ENCODE measurements around the gene AP2M1. TPM values are rescaled to one million over a fixed set of nuclear protein-coding genes. Genes with fewer than 3 reads are reported as not detected.

Gene AP2M1
- total RNA-seq, 4 donors from 2014 or later, result 153 to 318 (median 182) TPM

DNA sequence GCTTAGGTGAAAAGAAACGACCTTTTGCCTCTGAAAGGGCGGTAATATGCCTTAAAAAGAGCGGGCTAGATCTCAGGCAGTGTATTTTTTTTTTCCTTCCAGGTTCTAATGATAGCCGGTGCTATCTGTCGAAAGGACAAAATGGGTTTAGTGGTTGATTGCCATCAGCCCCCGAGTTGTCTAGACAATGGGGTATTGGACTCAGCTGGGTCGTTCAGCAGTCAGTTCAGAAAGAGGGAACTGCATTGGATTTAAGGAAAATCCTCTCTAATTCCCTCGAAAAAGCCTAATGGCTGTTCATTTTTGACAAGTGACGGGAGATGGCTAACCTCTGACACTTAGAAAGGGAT lies 38.8 kb upstream of the AP2M1 start:
- Histone ChIP-seq H3K4me3 (peak overlapping the region; percentile 53 to 90 (median 76)), H3K4me1 (peaks cover 0 to 20% (median 17%) of the 10 kb centered on the region in 4 donors), H3K27ac (peak overlapping the region; percentile 79 to 95 (median 89)), H3K36me3 (peaks cover 0 to 9% (median 3%) of the 10 kb centered on the region in 4 donors), H3K9me3 (no peaks in the 10 kb centered on the region), H3K27me3 (no peaks in the 10 kb centered on the region)
- in situ Hi-C loops (cut with MboI; ENCODE audit: low pct_ligation_motif_present in 1 of 4, low pct_unique_long_range_greater_than_20kb in 1 of 4, low sequenced_read_pairs in 3 of 4) (loop anchor here in 2 of 4 donors (25.0 kb wide), 2 partner anchors 101 to 249 kb away; partner anchors contain the start of genes ALG3 (in 1 of the 2), EEF1AKMT4 (in 1 of the 2), PARL (in 1 of the 2) and VWA5B2 (in 1 of the 2)), intact Hi-C loops (cut with DNase I; ENCODE audit: low total_unique reads) (loop anchor here (10.0 kb wide), 1 partner anchor 49 kb away; the partner anchor contains the start of gene ABCF3)
- no peak for DNase-seq
- 0% methylated on average over 7 to 9 of the region's 9 CpGs for WGBS, 2 donors (ENCODE audit: low coverage in 1 of 2)
- TF ChIP-seq EP300 (IDR thresholded peaks at IDR 0.05; ENCODE audit: low read depth) (no peak), POLR2AphosphoS5 (IDR thresholded peaks at IDR 0.05) (no peak), POLR2A (IDR thresholded peaks at IDR 0.05) (no peak)
- TF ChIP-seq, protein P1, sequence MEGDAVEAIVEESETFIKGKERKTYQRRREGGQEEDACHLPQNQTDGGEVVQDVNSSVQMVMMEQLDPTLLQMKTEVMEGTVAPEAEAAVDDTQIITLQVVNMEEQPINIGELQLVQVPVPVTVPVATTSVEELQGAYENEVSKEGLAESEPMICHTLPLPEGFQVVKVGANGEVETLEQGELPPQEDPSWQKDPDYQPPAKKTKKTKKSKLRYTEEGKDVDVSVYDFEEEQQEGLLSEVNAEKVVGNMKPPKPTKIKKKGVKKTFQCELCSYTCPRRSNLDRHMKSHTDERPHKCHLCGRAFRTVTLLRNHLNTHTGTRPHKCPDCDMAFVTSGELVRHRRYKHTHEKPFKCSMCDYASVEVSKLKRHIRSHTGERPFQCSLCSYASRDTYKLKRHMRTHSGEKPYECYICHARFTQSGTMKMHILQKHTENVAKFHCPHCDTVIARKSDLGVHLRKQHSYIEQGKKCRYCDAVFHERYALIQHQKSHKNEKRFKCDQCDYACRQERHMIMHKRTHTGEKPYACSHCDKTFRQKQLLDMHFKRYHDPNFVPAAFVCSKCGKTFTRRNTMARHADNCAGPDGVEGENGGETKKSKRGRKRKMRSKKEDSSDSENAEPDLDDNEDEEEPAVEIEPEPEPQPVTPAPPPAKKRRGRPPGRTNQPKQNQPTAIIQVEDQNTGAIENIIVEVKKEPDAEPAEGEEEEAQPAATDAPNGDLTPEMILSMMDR (IDR thresholded peaks at IDR 0.05), result no peak

DNA sequence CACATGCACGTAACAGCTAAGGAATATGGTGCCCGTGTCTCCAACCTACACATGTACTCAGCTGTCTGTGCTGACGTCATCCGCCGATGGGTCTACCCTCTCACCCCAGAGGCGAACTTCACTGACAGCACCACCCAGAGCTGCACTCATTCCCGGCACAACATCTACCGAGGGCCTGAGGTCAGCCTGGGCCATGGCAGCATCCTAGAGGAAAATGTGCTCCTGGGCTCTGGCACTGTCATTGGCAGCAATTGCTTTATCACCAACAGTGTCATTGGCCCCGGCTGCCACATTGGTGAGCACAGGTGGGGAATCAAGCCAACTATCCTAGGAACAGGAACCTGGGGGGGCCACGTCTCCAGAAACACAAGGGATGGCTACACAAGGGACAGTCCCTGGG lies 34.2 kb upstream of the AP2M1 start:
- H3K27me3 ChIP-seq, result no peaks in the 10 kb centered on the region
- no peak for DNase-seq
- intact Hi-C loops (cut with DNase I; ENCODE audit: low total_unique reads) (loop anchor here (10.0 kb wide), 1 partner anchor 94 kb away; no protein-coding TSS in a partner anchor), in situ Hi-C loops (cut with MboI; ENCODE audit: low pct_ligation_motif_present in 1 of 4, low pct_unique_long_range_greater_than_20kb in 1 of 4, low sequenced_read_pairs in 3 of 4) (loop anchor here in 2 of 4 donors (25.0 kb wide), 2 partner anchors 97 to 253 kb away; partner anchors contain the start of genes ALG3 (in 1 of the 2), EEF1AKMT4 (in 1 of the 2), PARL (in 1 of the 2) and VWA5B2 (in 1 of the 2))
- 89 to 97% methylated on average over 5 to 10 of the region's 10 CpGs for WGBS, 2 donors (ENCODE audit: low coverage in 1 of 2)
- no peak overlapping the region for H3K4me3 ChIP-seq
- TF ChIP-seq, protein P1 (IDR thresholded peaks at IDR 0.05), result no peak
- TF ChIP-seq EP300 (IDR thresholded peaks at IDR 0.05; ENCODE audit: low read depth) (no peak), POLR2AphosphoS5 (IDR thresholded peaks at IDR 0.05) (no peak), POLR2A (IDR thresholded peaks at IDR 0.05) (no peak)
- peaks cover 0 to 22% (median 15%) of the 10 kb centered on the region in 4 donors for H3K4me1 ChIP-seq
- no peak overlapping the region for H3K27ac ChIP-seq
- H3K9me3 ChIP-seq, result no peaks in the 10 kb centered on the region
- H3K36me3 ChIP-seq, result peaks cover 0 to 43% (median 15%) of the 10 kb centered on the region in 4 donors

DNA sequence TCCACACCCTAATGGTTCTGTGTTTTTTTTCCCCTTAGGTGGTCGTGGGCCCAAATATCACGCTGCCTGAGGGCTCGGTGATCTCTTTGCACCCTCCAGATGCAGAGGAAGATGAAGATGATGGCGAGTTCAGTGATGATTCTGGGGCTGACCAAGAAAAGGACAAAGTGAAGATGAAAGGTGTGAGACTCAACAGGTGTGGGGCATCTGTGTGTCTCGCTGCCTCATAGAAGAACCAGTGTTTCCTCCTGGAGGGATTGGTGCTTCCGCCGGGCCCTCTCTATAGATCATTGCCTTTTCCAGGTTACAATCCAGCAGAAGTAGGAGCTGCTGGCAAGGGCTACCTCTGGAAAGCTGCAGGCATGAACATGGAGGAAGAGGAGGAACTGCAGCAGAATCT lies 32.5 kb upstream of the AP2M1 start:
- Histone ChIP-seq H3K9me3 (no peaks in the 10 kb centered on the region), H3K4me3 (no peak overlapping the region), H3K4me1 (peaks cover 0 to 14% (median under 1%) of the 10 kb centered on the region in 4 donors), H3K36me3 (peaks cover 0 to 51% (median 15%) of the 10 kb centered on the region in 4 donors), H3K27ac (no peak overlapping the region), H3K27me3 (no peaks in the 10 kb centered on the region)
- no peak for DNase-seq
- in situ Hi-C loops (cut with MboI; ENCODE audit: low pct_ligation_motif_present in 1 of 4, low pct_unique_long_range_greater_than_20kb in 1 of 4, low sequenced_read_pairs in 3 of 4) (loop anchor here in 2 of 4 donors (25.0 kb wide), 2 partner anchors 95 to 255 kb away; partner anchors contain the start of genes ALG3 (in 1 of the 2), EEF1AKMT4 (in 1 of the 2), PARL (in 1 of the 2) and VWA5B2 (in 1 of the 2)), intact Hi-C loops (cut with DNase I; ENCODE audit: low total_unique reads) (loop anchor here (10.0 kb wide), 1 partner anchor 93 kb away; no protein-coding TSS in a partner anchor)
- TF ChIP-seq, protein P1 (IDR thresholded peaks at IDR 0.05), result no peak
- no peak for TF ChIP-seq EP300 (IDR thresholded peaks at IDR 0.05; ENCODE audit: low read depth)
- TF ChIP-seq POLR2AphosphoS5 (IDR thresholded peaks at IDR 0.05), result no peak
- TF ChIP-seq POLR2A (IDR thresholded peaks at IDR 0.05), result no peak
- 90 to 94% methylated on average over 4 to 7 of the region's 7 CpGs for WGBS, 2 donors (ENCODE audit: low coverage in 1 of 2)

DNA sequence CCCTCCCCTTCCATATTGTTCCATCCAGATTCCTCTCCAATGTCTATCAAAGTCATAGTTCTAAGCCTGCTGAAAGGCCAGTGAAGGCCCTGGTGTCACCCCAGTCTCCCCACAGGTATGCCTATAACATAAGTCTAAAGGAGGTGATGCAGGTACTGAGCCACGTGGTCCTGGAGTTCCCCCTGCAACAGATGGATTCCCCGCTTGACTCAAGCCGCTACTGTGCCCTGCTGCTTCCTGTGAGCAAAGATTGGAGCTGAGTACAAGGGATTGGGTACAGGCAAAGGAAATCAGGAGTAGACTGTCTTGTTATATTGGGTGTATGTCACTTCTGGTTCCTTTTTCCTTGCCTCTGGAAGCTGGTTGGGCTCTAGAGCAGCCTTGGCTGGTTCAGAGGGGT lies 31.3 kb upstream of the AP2M1 start:
- H3K27me3 ChIP-seq, result no peaks in the 10 kb centered on the region
- whole genome bisulfite sequencing, 2 donors (ENCODE audit: low coverage in 1 of 2), result 72 to 86% methylated on average over 2 to 3 of the region's 3 CpGs
- DNase-seq, result no peak
- intact Hi-C loops (cut with DNase I; ENCODE audit: low total_unique reads) (loop anchor here (10.0 kb wide), 1 partner anchor 91 kb away; no protein-coding TSS in a partner anchor), in situ Hi-C loops (cut with MboI; ENCODE audit: low pct_ligation_motif_present in 1 of 4, low pct_unique_long_range_greater_than_20kb in 1 of 4, low sequenced_read_pairs in 3 of 4) (loop anchor here in 2 of 4 donors (25.0 kb wide), 2 partner anchors 94 to 256 kb away; partner anchors contain the start of genes ALG3 (in 1 of the 2), EEF1AKMT4 (in 1 of the 2), PARL (in 1 of the 2) and VWA5B2 (in 1 of the 2))
- H3K4me3 ChIP-seq, result no peak overlapping the region
- H3K27ac ChIP-seq, result no peak overlapping the region
- peaks cover 0 to 51% (median 15%) of the 10 kb centered on the region in 4 donors for H3K36me3 ChIP-seq
- peaks cover 0 to 12% (median 0%) of the 10 kb centered on the region in 4 donors for H3K4me1 ChIP-seq
- TF ChIP-seq POLR2A (IDR thresholded peaks at IDR 0.05) (no peak), POLR2AphosphoS5 (IDR thresholded peaks at IDR 0.05) (no peak), EP300 (IDR thresholded peaks at IDR 0.05; ENCODE audit: low read depth) (no peak)
- TF ChIP-seq, protein P1 (IDR thresholded peaks at IDR 0.05), result no peak
- H3K9me3 ChIP-seq, result no peaks in the 10 kb centered on the region
